Liver (tissue), 3 donors: ENCODE data around the gene IGHMBP2.

ENCODE experiments used
- EGR1 ChIP-seq, 2 donors: IDR thresholded peaks; 2 replicates each; pipeline ENCODE4 v1.6.1; 2016 to 2018; ENCODE audit warnings: antibody characterized with exemption in 2 of 2, low read depth in 2 of 2
- FOXA1 ChIP-seq: IDR thresholded peaks from 2 replicates; pipeline ENCODE4 v1.6.1; 2016; ENCODE audit warnings: antibody characterized with exemption
- JUND ChIP-seq, 2 donors: IDR thresholded peaks; 2 replicates each; pipeline ENCODE4 v1.6.1; 2016; ENCODE audit warnings: antibody characterized with exemption in 2 of 2
- MAX ChIP-seq: IDR thresholded peaks from 2 replicates; pipeline ENCODE4 v1.6.1; 2016; ENCODE audit warnings: antibody characterized with exemption
- RAD21 ChIP-seq, 2 donors: IDR thresholded peaks; 2 replicates each; pipeline ENCODE4 v1.6.1; 2016; ENCODE audit warnings: antibody characterized with exemption in 2 of 2, mild to moderate bottlenecking in 2 of 2
- SP1 ChIP-seq: IDR thresholded peaks from 2 replicates; pipeline ENCODE4 v1.6.1; 2018; ENCODE audit warnings: antibody characterized with exemption, mild to moderate bottlenecking
- ZBTB33 ChIP-seq: IDR thresholded peaks from 2 replicates; pipeline ENCODE4 v1.6.1; 2016; ENCODE audit warnings: antibody characterized with exemption
- TF ChIP-seq, protein P1 (sequence below): fragments of 150-350 bp; IDR thresholded peaks from 2 replicates; pipeline ENCODE4 v1.5.1; 2017; ENCODE audit warnings: improper control_type of control experiment, low read depth, low read length; ENCODE audit not compliant: missing input control
- TF ChIP-seq, protein P2 (sequence below): IDR thresholded peaks from 2 replicates; pipeline ENCODE4 v1.6.1; 2016; ENCODE audit warnings: antibody characterized with exemption
- donor health status: healthy.
- donor health status: healthy.

DNA sequence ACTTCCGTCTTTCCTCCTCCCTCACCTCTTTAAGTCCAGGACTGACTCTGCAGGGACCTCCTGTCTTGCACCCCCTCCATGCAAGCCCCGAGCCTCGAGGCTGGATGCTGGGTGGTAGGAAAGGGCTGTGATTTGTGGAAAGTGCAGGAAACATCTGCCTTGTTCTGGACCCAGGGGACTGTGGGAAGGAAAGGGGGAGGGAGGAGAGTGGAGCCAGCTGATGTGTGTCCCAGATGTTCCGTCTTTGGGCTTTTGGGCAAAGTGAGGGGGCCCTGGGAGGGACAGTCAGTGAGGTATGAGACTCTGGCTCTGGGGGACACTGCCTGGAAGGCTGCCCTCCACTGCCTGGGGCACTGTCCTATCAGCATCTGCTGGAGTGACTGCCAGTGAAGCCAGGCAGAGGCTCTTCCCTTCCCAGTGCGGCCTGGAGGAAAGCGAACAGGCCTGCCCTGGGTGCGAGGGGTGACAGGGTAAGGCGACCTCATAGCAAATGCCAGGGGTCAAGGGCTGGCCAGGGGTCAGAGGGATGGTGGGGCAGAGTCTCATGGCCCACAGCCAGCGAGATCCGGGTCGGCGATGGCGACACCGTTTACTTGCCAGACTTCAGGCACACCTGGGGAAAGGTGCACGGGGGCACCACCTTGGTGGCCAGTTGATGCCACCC is 75.4 kb downstream of the IGHMBP2 start:
- TF ChIP-seq, protein P1, sequence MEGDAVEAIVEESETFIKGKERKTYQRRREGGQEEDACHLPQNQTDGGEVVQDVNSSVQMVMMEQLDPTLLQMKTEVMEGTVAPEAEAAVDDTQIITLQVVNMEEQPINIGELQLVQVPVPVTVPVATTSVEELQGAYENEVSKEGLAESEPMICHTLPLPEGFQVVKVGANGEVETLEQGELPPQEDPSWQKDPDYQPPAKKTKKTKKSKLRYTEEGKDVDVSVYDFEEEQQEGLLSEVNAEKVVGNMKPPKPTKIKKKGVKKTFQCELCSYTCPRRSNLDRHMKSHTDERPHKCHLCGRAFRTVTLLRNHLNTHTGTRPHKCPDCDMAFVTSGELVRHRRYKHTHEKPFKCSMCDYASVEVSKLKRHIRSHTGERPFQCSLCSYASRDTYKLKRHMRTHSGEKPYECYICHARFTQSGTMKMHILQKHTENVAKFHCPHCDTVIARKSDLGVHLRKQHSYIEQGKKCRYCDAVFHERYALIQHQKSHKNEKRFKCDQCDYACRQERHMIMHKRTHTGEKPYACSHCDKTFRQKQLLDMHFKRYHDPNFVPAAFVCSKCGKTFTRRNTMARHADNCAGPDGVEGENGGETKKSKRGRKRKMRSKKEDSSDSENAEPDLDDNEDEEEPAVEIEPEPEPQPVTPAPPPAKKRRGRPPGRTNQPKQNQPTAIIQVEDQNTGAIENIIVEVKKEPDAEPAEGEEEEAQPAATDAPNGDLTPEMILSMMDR, result no peak
- TF ChIP-seq FOXA1, result no peak
- TF ChIP-seq ZBTB33, result no peak
- TF ChIP-seq, protein P2, sequence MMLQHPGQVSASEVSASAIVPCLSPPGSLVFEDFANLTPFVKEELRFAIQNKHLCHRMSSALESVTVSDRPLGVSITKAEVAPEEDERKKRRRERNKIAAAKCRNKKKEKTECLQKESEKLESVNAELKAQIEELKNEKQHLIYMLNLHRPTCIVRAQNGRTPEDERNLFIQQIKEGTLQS, result no peak
- TF ChIP-seq SP1, result no peak
- no peak for TF ChIP-seq MAX
- TF ChIP-seq JUND (IDR thresholded peaks at IDR 0.05), result no peak
- TF ChIP-seq RAD21 (IDR thresholded peaks at IDR 0.05), result no peak
- no peak for TF ChIP-seq EGR1 (IDR thresholded peaks at IDR 0.05; ENCODE audit: low read depth in 2 of 2)
